Measurements from ENCODE around the gene TXNDC2. TPM values are rescaled to one million over a fixed set of nuclear protein-coding genes. Genes with fewer than 3 reads are reported as not detected.

Gene TXNDC2
- total RNA-seq, 3 donors from 2014 or later (not counting 1 experiment from before 2014, with no cell fraction given), result not detected

DNA sequence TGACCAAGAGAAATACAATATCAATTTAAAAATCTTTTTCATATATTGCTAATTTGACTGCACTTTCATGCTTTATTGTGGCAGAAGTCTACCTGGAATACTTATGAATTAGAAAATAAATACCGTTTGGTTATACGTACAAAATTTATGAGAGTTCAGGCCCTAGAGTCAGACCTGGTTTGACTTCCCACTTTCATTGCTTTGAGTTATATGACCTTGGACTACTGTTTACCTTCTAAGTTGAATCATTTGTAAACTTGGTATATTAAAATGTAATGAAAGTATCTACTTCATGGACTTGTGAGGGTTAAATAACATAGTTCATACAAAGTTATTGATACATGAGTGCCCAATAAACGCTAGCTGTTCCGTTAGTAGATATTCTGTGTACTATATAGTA, 40.0 kb downstream of the TXNDC2 start:
- no peak overlapping the region for H3K4me3 ChIP-seq (ENCODE audit: low read length)
- Mint-ChIP-seq H3K27ac (peak overlapping the region in 1 of 2 donors; percentile 48), H3K4me1 (peaks cover 53 to 67% of the 10 kb centered on the region in 2 donors), H3K9me3 (no peaks in the 10 kb centered on the region), H3K4me3 (no peak overlapping the region), H3K27me3 (ENCODE audit: low read depth in 2 of 2) (no peaks in the 10 kb centered on the region), H3K36me3 (no peaks in the 10 kb centered on the region)
- ATAC-seq, result no peak
- no peaks in the 10 kb centered on the region for H3K9me3 ChIP-seq (ENCODE audit: control insufficient read depth, insufficient read depth, low read length)
- H3K27me3 ChIP-seq (ENCODE audit: control insufficient read depth, insufficient read depth, low read length), result no peaks in the 10 kb centered on the region
- intact Hi-C loops (cut with micrococcal nuclease), result no loop called here
- no peak for DNase-seq
- no peaks in the 10 kb centered on the region for H3K36me3 ChIP-seq (ENCODE audit: control insufficient read depth, insufficient read depth, low read length)
- H3K27ac ChIP-seq (ENCODE audit: low read length), result no peak overlapping the region
- 75% methylated on average over 2 of the region's 4 CpGs for whole genome bisulfite sequencing (ENCODE audit: insufficient coverage)
- TF ChIP-seq, protein P1, sequence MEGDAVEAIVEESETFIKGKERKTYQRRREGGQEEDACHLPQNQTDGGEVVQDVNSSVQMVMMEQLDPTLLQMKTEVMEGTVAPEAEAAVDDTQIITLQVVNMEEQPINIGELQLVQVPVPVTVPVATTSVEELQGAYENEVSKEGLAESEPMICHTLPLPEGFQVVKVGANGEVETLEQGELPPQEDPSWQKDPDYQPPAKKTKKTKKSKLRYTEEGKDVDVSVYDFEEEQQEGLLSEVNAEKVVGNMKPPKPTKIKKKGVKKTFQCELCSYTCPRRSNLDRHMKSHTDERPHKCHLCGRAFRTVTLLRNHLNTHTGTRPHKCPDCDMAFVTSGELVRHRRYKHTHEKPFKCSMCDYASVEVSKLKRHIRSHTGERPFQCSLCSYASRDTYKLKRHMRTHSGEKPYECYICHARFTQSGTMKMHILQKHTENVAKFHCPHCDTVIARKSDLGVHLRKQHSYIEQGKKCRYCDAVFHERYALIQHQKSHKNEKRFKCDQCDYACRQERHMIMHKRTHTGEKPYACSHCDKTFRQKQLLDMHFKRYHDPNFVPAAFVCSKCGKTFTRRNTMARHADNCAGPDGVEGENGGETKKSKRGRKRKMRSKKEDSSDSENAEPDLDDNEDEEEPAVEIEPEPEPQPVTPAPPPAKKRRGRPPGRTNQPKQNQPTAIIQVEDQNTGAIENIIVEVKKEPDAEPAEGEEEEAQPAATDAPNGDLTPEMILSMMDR (IDR thresholded peaks at IDR 0.05), result no peak
- peaks cover 3% of the 10 kb centered on the region for H3K4me1 ChIP-seq (ENCODE audit: control insufficient read depth, insufficient read depth, low read length)

DNA sequence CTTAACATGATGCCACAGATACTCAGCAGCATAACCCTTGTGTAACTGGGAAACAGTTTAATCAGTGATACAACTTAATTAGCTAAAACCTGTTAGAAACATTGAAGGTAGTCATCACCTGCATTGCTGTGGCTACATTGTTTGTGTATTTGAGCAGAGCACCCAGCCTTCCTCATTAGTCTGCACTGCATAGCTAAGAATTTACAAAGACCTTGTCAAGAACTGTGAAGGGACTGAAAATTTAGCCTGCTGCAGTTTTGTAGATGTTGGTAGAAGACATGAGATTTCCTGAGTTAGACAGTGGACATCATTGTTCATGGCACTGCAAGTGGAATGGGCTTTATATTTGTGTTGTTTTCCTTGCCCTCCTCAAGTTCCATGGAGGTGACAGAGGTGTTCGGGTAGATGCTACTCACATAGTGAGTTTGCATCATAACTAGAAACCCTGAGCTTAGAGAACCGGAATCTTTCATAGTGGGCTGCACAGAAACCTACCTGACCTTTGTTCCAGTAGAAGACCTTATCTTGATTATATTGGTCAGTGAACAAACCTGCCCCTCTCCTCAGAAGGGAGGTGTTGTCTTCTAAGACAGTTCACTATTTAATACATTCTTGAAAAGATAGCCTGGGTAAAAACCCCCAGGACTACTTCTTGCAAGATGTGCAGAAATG, 40.6 kb downstream of the TXNDC2 start:
- Histone ChIP-seq H3K4me1 (ENCODE audit: control insufficient read depth, insufficient read depth, low read length) (peaks cover 3% of the 10 kb centered on the region), H3K9me3 (ENCODE audit: control insufficient read depth, insufficient read depth, low read length) (no peaks in the 10 kb centered on the region), H3K4me3 (ENCODE audit: low read length) (no peak overlapping the region), H3K27ac (ENCODE audit: low read length) (no peak overlapping the region), H3K36me3 (ENCODE audit: control insufficient read depth, insufficient read depth, low read length) (no peaks in the 10 kb centered on the region), H3K27me3 (ENCODE audit: control insufficient read depth, insufficient read depth, low read length) (no peaks in the 10 kb centered on the region)
- Mint-ChIP-seq H3K9me3 (no peaks in the 10 kb centered on the region), H3K4me3 (no peak overlapping the region), H3K27ac (peak overlapping the region; percentile 48 to 72), H3K36me3 (no peaks in the 10 kb centered on the region), H3K4me1 (peaks cover 58 to 71% of the 10 kb centered on the region in 2 donors), H3K27me3 (ENCODE audit: low read depth in 2 of 2) (no peaks in the 10 kb centered on the region)
- 76% methylated on average over 2 of the region's 2 CpGs for WGBS (ENCODE audit: insufficient coverage)
- intact Hi-C loops (cut with micrococcal nuclease), result no loop called here
- TF ChIP-seq, protein P1 (IDR thresholded peaks at IDR 0.05), result no peak
- ATAC-seq (peak in 2 of 3 donors; percentile 17 to 24), DNase-seq (no peak)

DNA sequence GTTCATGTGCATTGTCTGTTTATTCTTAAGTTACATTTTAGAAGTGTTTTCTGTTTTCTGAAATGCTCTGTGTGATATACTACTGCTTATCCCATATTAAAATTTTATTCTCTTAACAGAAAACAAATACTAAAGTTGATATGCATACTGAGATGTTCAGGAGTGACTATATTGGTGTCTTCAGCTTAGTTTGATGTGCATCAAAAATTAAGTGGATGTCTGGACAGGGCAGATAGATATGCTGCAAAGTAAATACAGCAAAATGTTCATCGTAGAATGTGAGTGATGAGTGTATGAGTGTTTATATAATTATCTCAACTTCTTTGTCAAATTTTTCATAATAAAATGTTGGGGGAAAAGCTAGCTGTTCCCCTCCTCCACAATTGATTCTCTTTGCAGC, 41.2 kb downstream of the TXNDC2 start:
- Histone ChIP-seq H3K27me3 (ENCODE audit: control insufficient read depth, insufficient read depth, low read length) (no peaks in the 10 kb centered on the region), H3K9me3 (ENCODE audit: control insufficient read depth, insufficient read depth, low read length) (no peaks in the 10 kb centered on the region), H3K27ac (ENCODE audit: low read length) (no peak overlapping the region), H3K4me3 (ENCODE audit: low read length) (no peak overlapping the region), H3K36me3 (ENCODE audit: control insufficient read depth, insufficient read depth, low read length) (no peaks in the 10 kb centered on the region), H3K4me1 (ENCODE audit: control insufficient read depth, insufficient read depth, low read length) (peaks cover 3% of the 10 kb centered on the region)
- peak overlapping the region; percentile 19 for H3K4me3 Mint-ChIP-seq
- no peaks in the 10 kb centered on the region for H3K36me3 Mint-ChIP-seq
- H3K27ac Mint-ChIP-seq, result peak overlapping the region; percentile 72 to 74
- no peaks in the 10 kb centered on the region for H3K27me3 Mint-ChIP-seq (ENCODE audit: low read depth in 2 of 2)
- H3K4me1 Mint-ChIP-seq, result peaks cover 61 to 74% of the 10 kb centered on the region in 2 donors
- WGBS (ENCODE audit: insufficient coverage), result no CpG with 5 or more reads among the region's 1 CpG
- ATAC-seq (no peak), DNase-seq (no peak)
- H3K9me3 Mint-ChIP-seq, result no peaks in the 10 kb centered on the region
- TF ChIP-seq, protein P1 (IDR thresholded peaks at IDR 0.05), result no peak
- intact Hi-C loops (cut with micrococcal nuclease), result no loop called here
